HG03521 (cell line): ENCODE results near the gene TDP2.
"Not testable (repeated sequence)": the region's sequence is repeated elsewhere in the genome, so short reads cannot be mapped to it uniquely, and the experiment has no call there.

Source experiments
- ATAC-seq: cut with Tn5 transposase; IDR thresholded peaks from one replicate; pipeline ENCODE4 v1.9.1; 2021; ENCODE audit warnings: mild to moderate bottlenecking, moderate library complexity; ENCODE audit not compliant: unreplicated experiment

The TDP2 gene

GRCh38 chr6:24655215-24655614, 11.5 kb downstream of the TDP2 start:
- no peak for ATAC-seq

- no peak for ATAC-seq
These were observed 16.3 kb downstream of the TDP2 start for GRCh38 chr6:24650365-24650764.

GRCh38 chr6:24649691-24650090, 17.0 kb downstream of the TDP2 start:
- ATAC-seq, result no peak

GRCh38 chr6:24648276-24648675, 18.4 kb downstream of the TDP2 start:
- no peak for ATAC-seq

- no peak for ATAC-seq
These were observed 19.9 kb downstream of the TDP2 start for GRCh38 chr6:24646771-24647170.

GRCh38 chr6:24644377-24644776, 22.3 kb downstream of the TDP2 start:
- ATAC-seq, result no peak

GRCh38 chr6:24643920-24644319, 22.8 kb downstream of the TDP2 start:
- no peak for ATAC-seq

- ATAC-seq, result no peak
These were observed 24.6 kb downstream of the TDP2 start for GRCh38 chr6:24642061-24642460.

- not testable (repeated sequence) for ATAC-seq
These were observed 26.1 kb downstream of the TDP2 start for GRCh38 chr6:24640631-24641030.

GRCh38 chr6:24640166-24640565, 26.5 kb downstream of the TDP2 start:
- ATAC-seq, result no peak

GRCh38 chr6:24636681-24637080, 30.0 kb downstream of the TDP2 start:
- ATAC-seq, result no peak

- no peak for ATAC-seq
These were observed 34.1 kb downstream of the TDP2 start for GRCh38 chr6:24632573-24632972.

GRCh38 chr6:24631671-24632070, 35.0 kb downstream of the TDP2 start:
- ATAC-seq, result no peak

GRCh38 chr6:24630856-24631505, 35.7 kb downstream of the TDP2 start:
- no peak for ATAC-seq

- no peak for ATAC-seq
These were observed 44.9 kb downstream of the TDP2 start for GRCh38 chr6:24621626-24622289.

GRCh38 chr6:24620637-24621036, 46.1 kb downstream of the TDP2 start:
- ATAC-seq, result no peak

- no peak for ATAC-seq
These were observed 47.0 kb downstream of the TDP2 start for GRCh38 chr6:24619661-24620060.

GRCh38 chr6:24614648-24615047, 52.1 kb downstream of the TDP2 start:
- ATAC-seq, result no peak

- ATAC-seq, result no peak
These were observed 52.7 kb downstream of the TDP2 start for GRCh38 chr6:24614043-24614420.

GRCh38 chr6:24613361-24614042, 53.2 kb downstream of the TDP2 start:
- no peak for ATAC-seq

GRCh38 chr6:24610672-24611071, 56.0 kb downstream of the TDP2 start:
- ATAC-seq, result no peak
